Endothelial cell of umbilical vein (primary cell): Measurements from ENCODE around the gene SPON1. TPM values are rescaled to one million over a fixed set of nuclear protein-coding genes. Genes with fewer than 3 reads are reported as not detected.

ENCODE experiments used
- BruUV-seq: library from RNA; stranded (reverse); fragments of 400-500 nt; replicated peaks from 2 replicates; lab custom pipeline; 2021; lab: Mats Ljungman, UMichigan
- CTCF ChIA-PET: fragments of 300-600, 350-600 bp; sonication (Branson Sonifier 250); formaldehyde crosslinking; loops from one replicate; lab custom pipeline; 2021; ENCODE audit warnings: antibody characterized with exemption, inconsistent platforms; lab: Charles Lee
- POLR2A ChIA-PET: fragments of 300-600, 350-600 bp; sonication (Branson Sonifier 250); formaldehyde crosslinking; loops from one replicate; lab custom pipeline; 2021; ENCODE audit warnings: antibody characterized with exemption, inconsistent platforms; lab: Charles Lee
- DNase-seq: peaks from one replicate; pipeline ENCODE4 v3.0.0-alpha.2; 2011; ENCODE audit warnings: low read depth, low spot score
- FAIRE-seq: peaks from 2 replicates; lab custom pipeline; 2011; peaks lifted over from hg19 to GRCh38; lab: Jason Lieb, UNC
- H2AFZ ChIP-seq: 2 replicates; pipeline ENCODE4 v1.6.0; 2012; ENCODE audit warnings: low read depth, low read length, control low read depth, inconsistent platforms
- H3K27ac ChIP-seq: 2 replicates; pipeline ENCODE4 v1.5.1; 2011; ENCODE audit warnings: low read depth, mild to moderate bottlenecking, control low read depth, low read length, moderate library complexity; ENCODE audit not compliant: insufficient read depth
- H3K27me3 ChIP-seq, 2 experiments: 2 replicates each; pipeline versions ENCODE4 v1.6.0 to v1.6.1; 2011; ENCODE audit warnings: low read length in 2 of 2, mixed read lengths in 1 of 2; ENCODE audit not compliant: control insufficient read depth in 2 of 2, insufficient read depth in 2 of 2
- H3K36me3 ChIP-seq, 2 experiments: 2 replicates in 1 of 2; 3 replicates in 1 of 2; pipeline ENCODE4 v1.5.1; 2011; ENCODE audit warnings: low read length in 2 of 2, mild to moderate bottlenecking in 1 of 2, moderate library complexity in 1 of 2; ENCODE audit not compliant: control insufficient read depth in 2 of 2, insufficient read depth in 2 of 2; ENCODE audit errors: extremely low read depth in 1 of 2
- H3K4me1 ChIP-seq: 3 replicates; pipeline ENCODE4 v1.5.1; 2011; ENCODE audit warnings: mild to moderate bottlenecking, low read length; ENCODE audit not compliant: control insufficient read depth, insufficient read depth; ENCODE audit errors: extremely low read depth
- H3K4me2 ChIP-seq: 2 replicates; pipeline ENCODE4 v1.6.1; 2011; ENCODE audit warnings: low read length, control low read depth, mixed read lengths; ENCODE audit not compliant: insufficient read depth
- H3K4me3 ChIP-seq, 3 experiments: fragments of 200-600 bp in 1 of 3; sonication (generic), shearing (Covaris generic) in 1 of 3; replicated peaks in 1 of 3; 2 replicates each; pipeline ENCODE4 v1.5.1; 2011 to 2016; ENCODE audit warnings: control low read depth in 3 of 3, low read length in 3 of 3, mild to moderate bottlenecking in 2 of 3, inconsistent platforms in 1 of 3, low read depth in 1 of 3, moderate library complexity in 1 of 3; ENCODE audit not compliant: insufficient read depth in 1 of 3
- H3K79me2 ChIP-seq: 2 replicates; pipeline ENCODE4 v1.6.0; 2012; ENCODE audit warnings: low read length, inconsistent platforms; ENCODE audit not compliant: control insufficient read depth, insufficient read depth
- H3K9ac ChIP-seq: replicated peaks from 2 replicates; pipeline ENCODE3; 2011; ENCODE audit warnings: low read length, control low read depth; ENCODE audit not compliant: insufficient read depth; ENCODE audit errors: extremely low read depth
- H3K9me1 ChIP-seq: replicated peaks from 3 replicates; pipeline ENCODE4 v1.6.0; 2011; ENCODE audit warnings: mild to moderate bottlenecking, low read length; ENCODE audit not compliant: control insufficient read depth, insufficient read depth; ENCODE audit errors: extremely low read depth
- H3K9me3 ChIP-seq: replicated peaks from 2 replicates; pipeline ENCODE4 v1.5.1; 2012; ENCODE audit warnings: low read length, inconsistent platforms; ENCODE audit not compliant: control insufficient read depth, insufficient read depth
- H4K20me1 ChIP-seq: replicated peaks from 2 replicates; pipeline ENCODE3; 2011; ENCODE audit warnings: mild to moderate bottlenecking, low read length; ENCODE audit not compliant: control insufficient read depth, insufficient read depth; ENCODE audit errors: extremely low read depth
- CTCF ChIP-seq, 2 donors: IDR thresholded peaks; 1 replicate in 1 of 2; 2 replicates in 1 of 2; pipeline ENCODE4 v1.5.1; 2011; ENCODE audit warnings: low read length in 2 of 2, mild to moderate bottlenecking in 2 of 2, moderate library complexity in 2 of 2, control low read depth in 1 of 2, inconsistent platforms in 1 of 2, low read depth in 1 of 2; ENCODE audit not compliant: insufficient read depth in 1 of 2; ENCODE audit errors: extremely low read depth in 1 of 2
- EZH2 ChIP-seq: IDR thresholded peaks from 2 replicates; pipeline ENCODE4 v1.6.1; 2012; ENCODE audit warnings: borderline replicate concordance, low read depth, mild to moderate bottlenecking, moderate library complexity, low read length, inconsistent platforms; ENCODE audit not compliant: severe bottlenecking
- FOS ChIP-seq: IDR thresholded peaks from 2 replicates; pipeline ENCODE4 v1.6.1; 2011; ENCODE audit warnings: mild to moderate bottlenecking, low read length, moderate library complexity, borderline replicate concordance; ENCODE audit not compliant: insufficient read depth
- GATA2 ChIP-seq: IDR thresholded peaks from 2 replicates; pipeline ENCODE4 v1.7.0; 2011; ENCODE audit warnings: low read depth, mild to moderate bottlenecking, moderate library complexity, mixed read lengths, low read length; ENCODE audit not compliant: insufficient read length, insufficient read depth
- JUN ChIP-seq: IDR thresholded peaks from 2 replicates; pipeline ENCODE4 v1.6.1; 2011; ENCODE audit warnings: borderline replicate concordance, low read depth; ENCODE audit not compliant: insufficient read length, insufficient read depth
- MYC ChIP-seq: IDR thresholded peaks from one replicate; pipeline ENCODE4 v1.6.1; 2011; ENCODE audit warnings: mild to moderate bottlenecking, low read depth, low read length
- POLR2A ChIP-seq: IDR thresholded peaks from 2 replicates; pipeline ENCODE4 v1.6.1; 2012; ENCODE audit warnings: low read depth, mild to moderate bottlenecking, control low read depth, low read length
- POLR2AphosphoS5 ChIP-seq: IDR thresholded peaks from 2 replicates; pipeline ENCODE4 v1.6.1; 2012; ENCODE audit warnings: low read depth, mild to moderate bottlenecking, control low read depth, low read length, moderate library complexity; ENCODE audit not compliant: insufficient read depth
- dilution Hi-C: fragments of 300-500 bp; cut with MboI; formaldehyde crosslinking; loops from one replicate; pipeline ENCODE4 v1.15.0; 2019; ENCODE audit warnings: low sequenced_read_pairs; ENCODE audit not compliant: extremely low pct_ligation_motif_present
- intact Hi-C: fragments of 100-400 bp; cut with micrococcal nuclease; formaldehyde crosslinking; loops from one replicate; pipeline ENCODE4 v1.10.0; 2022
- polyA plus RNA-seq, 4 experiments: library from polyadenylated mRNA; depleted of rRNA in 3 of 4; stranded (reverse) in 3 of 4; unstranded in 1 of 4; fragments of >200 nt; gene quantifications; 2 replicates each; pipeline versions ENCODE4 v1.2.1 to v1.2.3, GENCODE V29; 2011 to 2012; ENCODE audit warnings: missing spikeins in 1 of 4
- total RNA-seq: library from RNA; stranded (reverse); gene quantifications from 2 replicates; pipeline ENCODE4 v1.2.3, GENCODE V29; 2021
- TF ChIP-seq, protein P1 (sequence below): IDR thresholded peaks from 2 replicates; pipeline ENCODE4 v1.6.1; 2011; ENCODE audit not compliant: insufficient read depth, insufficient read length

SPON1 gene
- total and polyA plus RNA-seq, 2 donors (not counting 3 experiments of a cell fraction or from before 2014, with no cell fraction given): 0.31 TPM; not detected in 1

DNA sequence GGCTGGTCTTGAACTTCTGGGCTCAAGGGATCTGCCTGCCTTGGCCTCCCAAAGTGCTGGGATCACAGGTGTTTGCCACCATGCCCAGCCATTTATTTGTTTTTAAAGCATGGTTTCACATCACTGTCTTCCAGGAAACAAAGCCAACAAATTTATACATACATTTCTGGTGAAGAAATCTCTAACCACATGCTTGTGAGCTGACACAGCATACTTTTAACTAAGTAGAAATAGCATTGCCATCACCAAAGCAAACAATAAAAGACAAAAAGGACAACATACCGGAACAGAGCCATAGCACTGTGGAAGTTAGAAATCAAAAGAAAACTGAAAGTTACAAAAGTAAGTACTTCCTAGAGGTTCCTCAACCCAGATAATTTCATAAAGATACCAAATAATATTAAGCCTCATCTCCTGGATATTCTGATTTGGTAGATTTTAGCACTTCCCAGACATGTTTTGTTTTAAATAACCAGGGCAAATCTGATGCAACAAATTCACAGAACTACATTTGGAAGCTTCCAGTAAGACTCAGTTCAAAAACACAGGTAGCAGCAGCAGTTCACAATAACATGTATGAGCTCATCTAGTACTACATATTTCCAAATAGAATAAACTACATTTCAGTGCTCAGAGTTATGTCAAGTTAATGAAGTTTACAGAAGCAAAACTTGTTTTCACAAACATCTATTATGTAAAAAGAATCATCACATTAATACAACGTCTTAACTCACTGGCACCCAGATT is 325.8 kb downstream of the SPON1 start:
- DNase-seq (no peak), FAIRE-seq (no peak)
- Histone ChIP-seq H3K4me1 (no peaks in the 10 kb centered on the region), H4K20me1 (no peaks in the 10 kb centered on the region), H3K27ac (no peak overlapping the region), H3K27me3 (no peaks in the 10 kb centered on the region), H2AFZ (no peak overlapping the region), H3K79me2 (no peaks in the 10 kb centered on the region), H3K36me3 (peaks cover 0 to 2% of the 10 kb centered on the region in 2 experiments), H3K9ac (no peak overlapping the region), H3K9me1 (no peaks in the 10 kb centered on the region), H3K4me2 (no peak overlapping the region), H3K4me3 (no peak overlapping the region), H3K9me3 (no peaks in the 10 kb centered on the region)
- intact Hi-C loops: no loop called here
- no peak for TF ChIP-seq MYC
- TF ChIP-seq POLR2AphosphoS5: no peak
- TF ChIP-seq CTCF (IDR thresholded peaks at IDR 0.05; ENCODE audit: extremely low read depth in 1 of 2, insufficient read depth in 1 of 2, low read depth in 1 of 2, low read length in 2 of 2): no peak
- no peak for TF ChIP-seq JUN
- TF ChIP-seq POLR2A: no peak
- TF ChIP-seq, protein P1, sequence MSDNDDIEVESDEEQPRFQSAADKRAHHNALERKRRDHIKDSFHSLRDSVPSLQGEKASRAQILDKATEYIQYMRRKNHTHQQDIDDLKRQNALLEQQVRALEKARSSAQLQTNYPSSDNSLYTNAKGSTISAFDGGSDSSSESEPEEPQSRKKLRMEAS: no peak
- TF ChIP-seq GATA2: no peak
- TF ChIP-seq EZH2: no peak
- TF ChIP-seq FOS: no peak
- CTCF ChIA-PET: interaction anchor here (1.1 to 1.7 kb wide), 3 partner anchors 12 to 167 kb away, joined by 4 to 17 read pairs (median 5); no protein-coding TSS in a partner anchor
- POLR2A ChIA-PET: no interaction called here
- no TSS peak for BruUV-seq
- dilution Hi-C loops: loop anchor here (25.0 kb wide), 1 partner anchor 174 kb away; no protein-coding TSS in a partner anchor
